Thymus (tissue), 14 donors: Measurements from ENCODE around the gene DLG3. TPM values are rescaled to one million over a fixed set of nuclear protein-coding genes. Genes with fewer than 3 reads are reported as not detected.
"Not testable (repeated sequence)": the region's sequence is repeated elsewhere in the genome, so short reads cannot be mapped to it uniquely, and the experiment has no call there.

Experiments used
- DNase-seq, 9 donors: peaks; one replicate each; pipeline ENCODE4 v3.0.0-alpha.2; 2013; ENCODE audit warnings: low spot score in 9 of 9, low read depth in 6 of 9, missing footprints in 1 of 9
- H3K27ac ChIP-seq, 2 donors: one replicate each; pipeline ENCODE4 v1.5.1; 2013; ENCODE audit warnings: control low read depth in 1 of 2, low read depth in 1 of 2, low read length in 1 of 2, mild to moderate bottlenecking in 1 of 2, moderate library complexity in 1 of 2
- H3K27me3 ChIP-seq, 2 donors: one replicate each; pipeline ENCODE4 v1.5.1; 2013; ENCODE audit warnings: low read length in 1 of 2; ENCODE audit not compliant: control insufficient read depth in 2 of 2, insufficient read depth in 1 of 2
- H3K36me3 ChIP-seq, 2 donors: one replicate each; pipeline ENCODE4 v1.5.1; 2013; ENCODE audit warnings: low read length in 1 of 2, mild to moderate bottlenecking in 1 of 2, moderate library complexity in 1 of 2; ENCODE audit not compliant: control insufficient read depth in 2 of 2, insufficient read depth in 2 of 2
- H3K4me1 ChIP-seq, 2 donors: one replicate each; pipeline ENCODE4 v1.5.1; 2013; ENCODE audit warnings: low read length in 2 of 2; ENCODE audit not compliant: control insufficient read depth in 2 of 2, insufficient read depth in 2 of 2
- H3K4me3 ChIP-seq, 2 donors: one replicate each; pipeline ENCODE4 v1.5.1; 2013; ENCODE audit warnings: low read length in 2 of 2, control low read depth in 1 of 2, mild to moderate bottlenecking in 1 of 2
- H3K9me3 ChIP-seq, 2 donors: one replicate each; pipeline ENCODE4 v1.5.1; 2013; ENCODE audit warnings: low read length in 1 of 2, mild to moderate bottlenecking in 1 of 2; ENCODE audit not compliant: control insufficient read depth in 2 of 2, insufficient read depth in 1 of 2
- WGBS: extraction: QIAGEN DNeasy Blood & Tissue Kit; methylation state at CpG from one replicate; pipeline ENCODE4 v1.1.7; 2013; 5-methylcytosine and 5-hydroxymethylcytosine counted together
- long read RNA-seq, 10 donors: transcript quantifications; one replicate each; lab custom pipeline, GENCODE V29; 2026
- polyA plus RNA-seq: library from polyadenylated mRNA; stranded (reverse); fragments of 200-250 nt; gene quantifications from one replicate; pipeline ENCODE4 v1.2.3, GENCODE V29; 2013
- total RNA-seq: library from RNA; stranded (reverse); fragments of 120-200 nt; gene quantifications from one replicate; pipeline ENCODE4 v1.2.4, GENCODE V29; 2013
- donor health status: healthy.

DLG3 gene
- total RNA-seq = 5.1 TPM
- 4.8 TPM for polyA plus RNA-seq
- long read RNA-seq, donor 1 = 0 reads
- long read RNA-seq, donor 2, full-length matches to known transcripts = 3 of 3 reads
- long read RNA-seq, donor 2, partial matches to known transcripts = 0 of 3 reads
- long read RNA-seq, donor 2, other reads (novel, unspliced or antisense) = 0 of 3 reads
- long read RNA-seq, donor 3 = 0 reads
- long read RNA-seq, donor 4 = 0 reads
- long read RNA-seq, donor 5, full-length matches to known transcripts = 2 of 2 reads
- long read RNA-seq, donor 5, partial matches to known transcripts = 0 of 2 reads
- long read RNA-seq, donor 5, other reads (novel, unspliced or antisense) = 0 of 2 reads
- long read RNA-seq, donor 6, full-length matches to known transcripts = 1 of 1 reads
- long read RNA-seq, donor 6, partial matches to known transcripts = 0 of 1 reads
- long read RNA-seq, donor 6, other reads (novel, unspliced or antisense) = 0 of 1 reads
- long read RNA-seq, donor 7 = 0 reads
- long read RNA-seq, donor 8 = 0 reads
- long read RNA-seq, donor 9 = 0 reads
- long read RNA-seq, donor 10 = 0 reads

DNA sequence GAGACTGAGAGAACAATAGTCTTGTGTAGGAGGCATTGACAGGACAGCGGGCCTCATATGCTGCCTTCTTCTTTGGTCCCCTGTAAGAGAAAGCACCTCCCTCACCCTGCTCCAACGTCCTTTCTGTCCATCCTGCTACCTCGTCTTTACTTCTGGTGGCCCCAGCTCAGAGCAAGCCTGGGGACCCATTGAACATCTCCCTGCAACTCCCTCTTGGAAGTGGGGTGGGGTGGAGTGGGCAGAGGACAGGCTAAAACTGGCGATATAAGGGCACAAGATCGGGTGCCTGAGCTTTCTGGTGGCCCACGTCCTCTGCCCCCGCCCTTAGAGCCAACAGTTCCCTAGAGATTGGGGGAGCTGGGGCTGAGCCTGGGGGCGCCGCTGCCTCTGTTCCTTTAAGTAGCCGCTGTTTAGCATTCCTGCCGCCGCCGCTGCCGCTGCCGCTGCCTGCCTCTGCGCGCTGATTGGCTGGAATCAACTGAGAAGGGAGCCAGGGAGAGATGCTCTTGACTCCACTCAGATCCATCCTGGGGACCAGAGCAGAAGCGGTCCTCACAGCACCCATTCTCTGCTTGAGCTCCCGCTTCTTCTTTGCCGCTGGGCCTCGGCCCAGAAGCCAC is at the start of gene DLG3:
Gene DLG3 (plus strand): TSS at position 510 of the 620 bp plus-strand sequence. CDS start 367 bp downstream, outside the sequence.
- peak within 1 kb of the TSS in 1 of 2 donors; percentile 17 for H3K4me3 ChIP-seq
- no peak for DNase-seq
- no peak within 1 kb of the TSS for H3K27ac ChIP-seq
- no peaks in the 10 kb centered on the region for H3K36me3 ChIP-seq
- H3K27me3 ChIP-seq = peaks cover 16 to 54% of the 10 kb centered on the region in 2 donors
- no peaks in the 10 kb centered on the region for H3K4me1 ChIP-seq
- H3K9me3 ChIP-seq = no peaks in the 10 kb centered on the region
- 11% methylated on average over 21 of the region's 21 CpGs for WGBS

DNA sequence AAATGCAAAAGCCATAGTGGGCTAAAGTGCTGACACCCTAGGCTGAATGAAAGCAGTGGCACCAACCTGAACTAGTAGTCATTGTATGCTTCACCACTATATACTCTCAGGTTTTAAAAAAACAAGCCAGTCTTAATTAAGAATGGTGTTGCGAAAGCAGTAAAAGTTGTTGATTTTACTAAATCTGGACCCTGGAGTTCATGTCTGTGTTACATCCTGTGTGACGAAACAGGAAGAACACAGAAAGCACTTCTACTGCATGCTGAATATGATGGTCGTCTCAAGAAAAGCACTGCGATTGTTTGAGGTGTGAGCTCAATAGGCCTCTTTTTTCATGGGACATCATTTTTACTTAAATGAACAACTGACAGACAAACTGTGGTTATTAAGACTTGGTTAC is 45.7 kb upstream of the DLG3 start:
- peak in 1 of 9 donors; percentile 43 for DNase-seq
- Histone ChIP-seq H3K9me3 (no peaks in the 10 kb centered on the region), H3K36me3 (peaks cover 0 to 9% of the 10 kb centered on the region in 2 donors), H3K27ac (no peak overlapping the region), H3K4me3 (no peak overlapping the region), H3K4me1 (no peaks in the 10 kb centered on the region), H3K27me3 (no peaks in the 10 kb centered on the region)
- WGBS = 78% methylated on average over 4 of the region's 4 CpGs

DNA sequence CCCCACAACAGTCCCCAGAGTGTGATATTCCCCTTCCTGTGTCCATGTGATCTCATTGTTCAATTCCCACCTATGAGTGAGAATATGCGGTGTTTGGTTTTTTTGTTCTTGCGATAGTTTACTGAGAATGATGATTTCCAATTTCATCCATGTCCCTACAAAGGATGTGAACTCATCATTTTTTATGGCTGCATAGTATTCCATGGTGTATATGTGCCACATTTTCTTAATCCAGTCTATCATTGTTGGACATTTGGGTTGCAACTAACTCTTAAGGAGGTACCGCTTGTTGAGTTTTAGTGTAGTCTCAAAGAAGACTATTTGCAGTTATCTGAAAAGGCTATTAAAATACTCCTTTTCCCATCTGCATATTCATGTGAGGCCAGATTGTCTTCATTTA is 44.5 kb upstream of the DLG3 start:
- WGBS = 98% methylated on average over 1 of the region's 3 CpGs
- H3K4me1 ChIP-seq, H3K27me3 ChIP-seq, H3K27ac ChIP-seq, H3K4me3 ChIP-seq, H3K9me3 ChIP-seq, DNase-seq: not testable (repeated sequence)
- H3K36me3 ChIP-seq = peaks cover 3 to 20% of the 10 kb centered on the region in 2 donors

DNA sequence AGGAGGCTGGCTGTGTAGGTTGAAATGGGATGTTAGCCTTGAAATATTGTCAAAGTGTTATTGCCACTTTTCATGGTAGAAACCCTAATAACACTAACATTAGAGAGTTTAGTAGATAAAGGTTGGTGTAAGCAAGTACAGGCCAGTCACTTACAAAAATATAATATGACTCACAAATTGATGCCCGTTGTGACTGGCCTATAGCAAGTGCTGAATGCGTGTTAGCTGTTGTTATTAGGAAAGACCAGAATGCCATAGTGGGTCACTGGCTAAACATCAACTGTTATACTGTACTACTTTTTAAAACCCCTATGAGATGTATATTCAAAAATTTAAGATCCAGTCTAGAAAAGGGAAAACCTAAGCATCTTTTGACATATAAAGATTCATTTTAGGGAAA is 41.9 kb upstream of the DLG3 start:
- Histone ChIP-seq H3K36me3 (peaks cover 7 to 21% of the 10 kb centered on the region in 2 donors), H3K4me3 (no peak overlapping the region), H3K4me1 (no peaks in the 10 kb centered on the region), H3K27ac (no peak overlapping the region), H3K27me3 (no peaks in the 10 kb centered on the region), H3K9me3 (no peaks in the 10 kb centered on the region)
- WGBS = 94% methylated on average over 2 of the region's 2 CpGs
- no peak for DNase-seq

DNA sequence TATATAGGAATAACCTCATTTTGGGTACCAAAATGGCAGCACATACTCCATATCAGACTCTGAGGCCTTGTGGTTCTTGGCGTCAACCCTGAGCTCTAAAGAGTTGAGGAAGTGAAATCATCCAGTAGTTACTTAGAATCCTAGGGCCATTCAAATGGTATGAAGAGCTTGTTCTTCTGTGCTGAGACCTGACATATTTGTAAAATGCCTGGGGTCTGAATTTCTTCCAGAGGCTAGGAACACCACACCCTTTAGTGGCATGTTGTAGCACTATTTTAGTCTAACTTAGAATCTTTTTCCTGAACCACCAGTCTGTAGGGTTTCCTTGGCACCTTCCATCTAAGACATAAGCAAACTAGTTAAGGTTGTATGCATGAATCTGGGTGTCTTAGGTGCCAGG is 39.6 kb upstream of the DLG3 start:
- H3K4me3 ChIP-seq = no peak overlapping the region
- DNase-seq = no peak
- H3K27me3 ChIP-seq = no peaks in the 10 kb centered on the region
- H3K4me1 ChIP-seq = no peaks in the 10 kb centered on the region
- H3K9me3 ChIP-seq = no peaks in the 10 kb centered on the region
- H3K27ac ChIP-seq = no peak overlapping the region
- H3K36me3 ChIP-seq = peaks cover 7 to 21% of the 10 kb centered on the region in 2 donors
- WGBS = 98% methylated on average over 1 of the region's 1 CpG

DNA sequence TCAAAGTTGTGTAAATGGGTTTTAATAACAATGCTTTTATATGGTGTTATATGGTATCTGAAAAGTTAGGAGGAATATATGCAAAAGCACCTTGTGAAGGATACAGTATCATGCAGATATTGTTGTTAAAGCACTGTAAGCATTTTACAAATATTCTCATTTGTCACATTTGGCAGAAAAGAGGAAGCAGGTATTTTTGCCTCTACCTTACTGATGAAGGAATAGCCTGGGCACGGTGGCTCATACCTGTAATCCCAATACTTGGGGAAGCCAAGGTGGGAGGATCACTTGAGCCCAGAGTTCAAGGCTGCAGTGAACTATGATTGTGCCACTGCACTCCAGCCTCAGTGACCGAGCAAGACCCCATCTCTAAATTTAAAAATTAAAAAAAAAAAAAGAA is 33.7 kb upstream of the DLG3 start:
- Histone ChIP-seq H3K27me3 (no peaks in the 10 kb centered on the region), H3K9me3 (no peaks in the 10 kb centered on the region), H3K27ac (no peak overlapping the region), H3K4me1 (no peaks in the 10 kb centered on the region), H3K36me3 (peaks cover 0 to 4% of the 10 kb centered on the region in 2 donors), H3K4me3 (no peak overlapping the region)
- WGBS = 97% methylated on average over 2 of the region's 2 CpGs
- DNase-seq = no peak

DNA sequence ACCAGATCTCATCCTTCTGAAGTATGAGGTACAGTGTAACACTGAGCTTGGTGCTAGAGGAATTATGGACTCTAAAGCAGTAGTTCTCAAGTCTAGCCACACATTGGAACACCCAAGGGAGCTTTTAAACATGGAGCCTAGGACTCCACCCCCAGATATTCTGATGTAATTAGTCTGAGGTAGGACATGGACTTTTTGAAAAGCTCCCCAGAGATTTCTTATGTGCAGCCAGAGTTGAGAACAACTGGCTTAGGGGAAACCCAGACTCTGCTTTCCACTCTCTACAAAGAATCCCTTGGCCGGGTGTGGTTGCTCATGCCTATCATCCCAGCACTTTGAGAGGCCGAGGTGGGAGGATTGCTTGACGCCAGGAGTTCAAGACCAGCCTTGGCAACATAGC is 33.2 kb upstream of the DLG3 start:
- Histone ChIP-seq H3K4me3 (no peak overlapping the region), H3K27ac (no peak overlapping the region), H3K4me1 (no peaks in the 10 kb centered on the region), H3K9me3 (no peaks in the 10 kb centered on the region), H3K36me3 (peaks cover 0 to 4% of the 10 kb centered on the region in 2 donors), H3K27me3 (no peaks in the 10 kb centered on the region)
- DNase-seq = no peak
- 99% methylated on average over 3 of the region's 3 CpGs for WGBS

DNA sequence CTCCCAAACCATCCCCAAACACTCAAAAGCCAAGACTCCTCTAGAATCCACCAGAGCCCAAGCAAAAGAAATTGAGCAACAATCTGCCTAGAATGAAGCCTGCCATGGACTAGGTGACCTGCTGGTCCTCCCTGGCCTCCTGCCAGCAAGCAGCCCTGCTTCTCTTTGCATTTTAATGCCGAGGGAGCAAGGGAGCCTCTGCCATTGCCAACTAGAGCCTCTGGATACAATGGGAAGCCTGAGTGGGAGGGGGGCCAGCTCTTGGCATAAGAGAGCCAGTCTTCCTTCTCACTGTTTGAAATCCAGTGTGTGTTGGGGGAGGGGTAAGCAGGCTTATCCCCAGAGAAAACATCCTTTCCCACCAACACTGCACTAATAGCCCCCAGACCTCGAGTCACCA is 23.0 kb upstream of the DLG3 start:
- no peak for DNase-seq

DNA sequence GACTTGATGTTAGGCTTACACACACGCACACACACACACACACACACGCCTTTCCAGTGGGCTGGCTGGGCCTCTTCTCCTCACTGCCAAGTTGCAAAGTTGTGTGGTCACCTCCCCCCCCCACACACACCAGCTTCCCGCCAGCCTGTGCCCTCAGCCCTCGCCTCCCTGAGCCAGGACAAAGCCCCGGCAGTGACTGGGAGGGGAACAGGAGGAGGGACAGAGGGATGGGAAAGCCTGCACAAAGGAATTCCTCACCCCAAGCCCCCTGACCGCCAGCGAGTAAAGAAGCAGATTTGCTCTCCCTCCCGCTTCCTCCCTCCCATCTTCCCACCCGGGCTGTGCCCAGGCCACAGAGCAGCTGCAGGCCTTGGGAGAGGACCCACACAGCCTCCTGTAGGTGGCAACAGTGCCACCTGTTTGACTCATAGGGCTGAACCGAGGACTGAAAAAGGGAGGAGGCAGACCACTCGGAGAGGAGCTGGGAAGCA is 21.7 kb upstream of the DLG3 start, which contains the start of gene GDPD2:
Gene GDPD2 (plus strand): TSS at position 464 of the 491 bp plus-strand sequence. CDS start 1,671 bp downstream, outside the sequence.
- H3K36me3 ChIP-seq = peaks cover 3 to 8% of the 10 kb centered on the region in 2 donors
- no peaks in the 10 kb centered on the region for H3K9me3 ChIP-seq
- peak in 3 of 9 donors; percentile 16 to 42 (median 22) for DNase-seq
- no peaks in the 10 kb centered on the region for H3K27me3 ChIP-seq
- H3K27ac ChIP-seq = no peak within 1 kb of the TSS
- no peak within 1 kb of the TSS for H3K4me3 ChIP-seq
- 46% methylated on average over 11 of the region's 11 CpGs for WGBS
- no peaks in the 10 kb centered on the region for H3K4me1 ChIP-seq

More for the DNA sequence above, 23.0 kb upstream of the DLG3 start:
- 95% methylated on average over 2 of the region's 2 CpGs for WGBS
- H3K36me3 ChIP-seq = peaks cover 3 to 8% of the 10 kb centered on the region in 2 donors
- H3K4me1 ChIP-seq = no peaks in the 10 kb centered on the region
- no peaks in the 10 kb centered on the region for H3K9me3 ChIP-seq
- H3K27ac ChIP-seq = no peak overlapping the region
- H3K4me3 ChIP-seq = no peak overlapping the region
- H3K27me3 ChIP-seq = no peaks in the 10 kb centered on the region
